Left lung (tissue), 10 donors: Measurements from ENCODE around the gene VPS41. TPM values are rescaled to one million over a fixed set of nuclear protein-coding genes. Genes with fewer than 3 reads are reported as not detected.

Source experiments
- ATAC-seq: fragments of 200-7000 bp; cut with Tn5 transposase; one replicate; pipeline ENCODE4 v1.9.1; 2020; ENCODE audit warnings: moderate library complexity
- DNase-seq, 4 donors: peaks; one replicate each; pipeline ENCODE4 v3.0.0-alpha.2; 2013 to 2020
- H3K27ac ChIP-seq, 2 donors: fragments of 200-600 bp; sonication (generic) in 1 of 2; one replicate each; pipeline versions ENCODE4 v1.5.0 to v1.8.0; 2020 to 2021
- H3K27me3 ChIP-seq, 2 donors: fragments of 200-600 bp; sonication (generic) in 1 of 2; one replicate each; pipeline versions ENCODE4 v1.5.0 to v1.8.0; 2020 to 2021
- H3K36me3 ChIP-seq, 2 donors: fragments of 200-600 bp; sonication (generic) in 1 of 2; one replicate each; pipeline versions ENCODE4 v1.5.0 to v1.8.0; 2020 to 2021
- H3K4me1 ChIP-seq, 2 donors: fragments of 200-600 bp; one replicate each; pipeline ENCODE4 v1.8.0; 2021
- H3K4me3 ChIP-seq, 2 donors: fragments of 200-600 bp; sonication (generic) in 1 of 2; one replicate each; pipeline versions ENCODE4 v1.5.0 to v1.8.0; 2020 to 2021; ENCODE audit warnings: mild to moderate bottlenecking in 1 of 2
- H3K9me3 ChIP-seq, 2 donors: fragments of 200-600 bp; sonication (generic) in 1 of 2; one replicate each; pipeline versions ENCODE4 v1.5.0 to v1.8.0; 2020 to 2021
- intact Hi-C, 2 donors: fragments of 100-400 bp; cut with DNase I; formaldehyde crosslinking; loops; one replicate each; pipeline versions ENCODE4 v1.11.2 to v1.14.2; 2022
- polyA plus RNA-seq, 6 donors: library from polyadenylated mRNA; unstranded; fragments of 120-200 nt; gene quantifications; one replicate each; pipeline ENCODE4 v1.2.1, GENCODE V29; 2013; ENCODE audit not compliant: insufficient read length in 6 of 6
- total RNA-seq, 2 donors: library from RNA; stranded (reverse); fragmentation: NEBNext Ultra II Directional; extraction: Animal tissue kit (Norgen Biotek cat#: 25700); gene quantifications; one replicate each; pipeline ENCODE4 v1.2.1, GENCODE V29; 2021
- TF ChIP-seq, protein P1 (sequence below), 2 donors: fragments of 200-600 bp; sonication (generic) in 1 of 2; IDR thresholded peaks; one replicate each; pipeline versions ENCODE4 v1.5.0 to v1.8.0; 2021; ENCODE audit warnings: antibody characterized with exemption in 2 of 2
- donor health status: DM: no; HTN: yes; CAD: no.
- donor health status: DM: no; HTN: no; CAD: no.

The VPS41 gene
- total and polyA plus RNA-seq, 8 donors = 63.0 to 99.9 (median 82.3) TPM

DNA sequence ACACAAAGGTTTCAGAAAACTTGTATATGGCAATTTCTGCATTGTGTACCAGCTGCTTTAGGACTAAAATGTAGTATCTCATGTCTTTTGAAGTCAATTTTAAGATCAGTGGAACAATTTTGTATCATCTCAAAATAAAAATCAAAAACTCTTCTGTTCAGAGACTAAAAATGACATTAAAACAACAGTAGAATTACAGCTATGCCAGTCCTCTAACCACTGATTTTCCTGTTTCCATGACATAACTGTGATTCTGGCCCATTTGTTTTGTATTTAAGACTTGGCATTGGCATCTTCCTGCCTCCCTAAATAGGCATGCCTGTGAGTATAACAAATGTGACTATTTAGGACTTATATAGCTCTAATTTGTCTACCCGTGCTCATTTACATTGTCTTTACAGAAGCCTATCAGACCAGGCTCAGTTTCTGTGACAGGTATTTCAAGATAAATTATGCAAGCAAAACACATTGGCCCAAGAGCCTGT, 29.1 kb upstream of the VPS41 start:
- no peaks in the 10 kb centered on the region for H3K4me1 ChIP-seq
- TF ChIP-seq, protein P1, sequence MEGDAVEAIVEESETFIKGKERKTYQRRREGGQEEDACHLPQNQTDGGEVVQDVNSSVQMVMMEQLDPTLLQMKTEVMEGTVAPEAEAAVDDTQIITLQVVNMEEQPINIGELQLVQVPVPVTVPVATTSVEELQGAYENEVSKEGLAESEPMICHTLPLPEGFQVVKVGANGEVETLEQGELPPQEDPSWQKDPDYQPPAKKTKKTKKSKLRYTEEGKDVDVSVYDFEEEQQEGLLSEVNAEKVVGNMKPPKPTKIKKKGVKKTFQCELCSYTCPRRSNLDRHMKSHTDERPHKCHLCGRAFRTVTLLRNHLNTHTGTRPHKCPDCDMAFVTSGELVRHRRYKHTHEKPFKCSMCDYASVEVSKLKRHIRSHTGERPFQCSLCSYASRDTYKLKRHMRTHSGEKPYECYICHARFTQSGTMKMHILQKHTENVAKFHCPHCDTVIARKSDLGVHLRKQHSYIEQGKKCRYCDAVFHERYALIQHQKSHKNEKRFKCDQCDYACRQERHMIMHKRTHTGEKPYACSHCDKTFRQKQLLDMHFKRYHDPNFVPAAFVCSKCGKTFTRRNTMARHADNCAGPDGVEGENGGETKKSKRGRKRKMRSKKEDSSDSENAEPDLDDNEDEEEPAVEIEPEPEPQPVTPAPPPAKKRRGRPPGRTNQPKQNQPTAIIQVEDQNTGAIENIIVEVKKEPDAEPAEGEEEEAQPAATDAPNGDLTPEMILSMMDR (IDR thresholded peaks at IDR 0.05) = no peak
- ATAC-seq = no peak
- DNase-seq = no peak
- no peaks in the 10 kb centered on the region for H3K27me3 ChIP-seq
- H3K9me3 ChIP-seq = no peaks in the 10 kb centered on the region
- no peaks in the 10 kb centered on the region for H3K36me3 ChIP-seq
- H3K27ac ChIP-seq = no peak overlapping the region
- intact Hi-C loops = no loop called here
- no peak overlapping the region for H3K4me3 ChIP-seq

DNA sequence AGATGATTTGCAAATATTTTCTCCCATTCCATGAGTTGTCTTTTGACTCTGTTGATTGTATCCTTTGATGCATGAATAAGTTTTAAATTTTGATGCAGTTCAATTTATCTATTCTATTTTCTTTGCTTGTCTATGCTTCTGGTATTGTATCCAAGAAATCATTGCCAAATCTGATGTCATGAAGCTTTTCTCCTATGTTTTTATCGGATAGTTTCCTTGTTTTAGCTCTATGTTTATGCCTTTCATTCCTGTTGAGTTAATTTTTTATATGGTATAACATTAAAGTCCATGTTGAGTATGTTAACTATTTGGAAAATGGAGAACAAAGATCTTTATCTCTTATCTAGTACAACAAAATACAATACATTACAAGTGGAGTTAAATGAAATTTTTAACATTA, 27.6 kb upstream of the VPS41 start:
- H3K4me3 ChIP-seq = no peak overlapping the region
- peaks cover 0 to 6% of the 10 kb centered on the region in 2 donors for H3K4me1 ChIP-seq
- no peaks in the 10 kb centered on the region for H3K9me3 ChIP-seq
- no peaks in the 10 kb centered on the region for H3K27me3 ChIP-seq
- no peak for DNase-seq
- ATAC-seq = no peak
- intact Hi-C loops = no loop called here
- H3K36me3 ChIP-seq = no peaks in the 10 kb centered on the region
- TF ChIP-seq, protein P1 (IDR thresholded peaks at IDR 0.05) = no peak
- no peak overlapping the region for H3K27ac ChIP-seq

DNA sequence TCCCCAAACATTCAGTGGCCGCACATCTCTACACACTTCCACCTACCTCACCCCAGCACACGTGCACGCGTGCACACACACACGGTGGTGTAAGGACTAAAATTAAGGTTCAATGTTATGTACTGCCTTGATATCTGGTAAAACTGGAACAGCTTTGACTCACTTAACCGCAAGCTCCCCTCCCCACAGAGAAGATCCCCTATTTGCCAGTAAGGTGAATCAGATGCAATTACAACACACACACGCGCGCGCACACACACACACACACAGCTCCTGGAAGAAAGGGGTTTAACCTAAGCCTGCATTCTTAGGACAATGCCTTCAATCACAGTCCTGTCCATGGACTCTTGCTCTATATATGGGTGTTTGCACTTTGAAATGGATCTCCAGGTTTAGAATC, 25.5 kb upstream of the VPS41 start:
- intact Hi-C loops = loop anchor here in 1 of 2 donors (5.0 kb wide), 1 partner anchor 528 kb away; no protein-coding TSS in a partner anchor
- Histone ChIP-seq H3K4me1 (peaks cover 6 to 12% of the 10 kb centered on the region in 2 donors), H3K27ac (no peak overlapping the region), H3K27me3 (no peaks in the 10 kb centered on the region), H3K36me3 (no peaks in the 10 kb centered on the region), H3K9me3 (no peaks in the 10 kb centered on the region), H3K4me3 (no peak overlapping the region)
- ATAC-seq (no peak), DNase-seq (no peak)
- TF ChIP-seq, protein P1 (IDR thresholded peaks at IDR 0.05) = no peak

DNA sequence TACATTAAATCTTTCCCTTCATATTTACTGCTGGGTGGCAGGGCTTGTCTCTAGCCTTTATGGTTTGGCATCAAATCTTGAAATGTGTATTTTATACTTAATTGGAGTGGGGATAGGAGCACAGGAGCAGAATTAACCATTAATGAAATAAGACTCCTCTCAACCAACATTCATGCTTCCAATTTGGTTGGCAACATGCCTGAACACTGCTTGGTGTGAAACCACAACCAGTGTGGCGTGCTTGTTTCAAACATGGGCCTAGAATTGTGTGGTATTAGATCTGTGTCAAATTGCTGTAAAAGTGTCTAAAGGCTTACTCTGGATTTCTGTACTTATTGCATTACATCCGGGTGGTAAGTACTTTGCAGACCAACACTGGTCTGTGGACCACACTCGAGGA, 25.1 kb upstream of the VPS41 start:
- intact Hi-C loops = loop anchor here in 1 of 2 donors (5.0 kb wide), 1 partner anchor 528 kb away; no protein-coding TSS in a partner anchor
- TF ChIP-seq, protein P1 (IDR thresholded peaks at IDR 0.05) = no peak
- no peak for DNase-seq
- Histone ChIP-seq H3K4me1 (peaks cover 6 to 17% of the 10 kb centered on the region in 2 donors), H3K27me3 (no peaks in the 10 kb centered on the region), H3K9me3 (no peaks in the 10 kb centered on the region), H3K27ac (no peak overlapping the region), H3K4me3 (no peak overlapping the region), H3K36me3 (no peaks in the 10 kb centered on the region)
- ATAC-seq = no peak

DNA sequence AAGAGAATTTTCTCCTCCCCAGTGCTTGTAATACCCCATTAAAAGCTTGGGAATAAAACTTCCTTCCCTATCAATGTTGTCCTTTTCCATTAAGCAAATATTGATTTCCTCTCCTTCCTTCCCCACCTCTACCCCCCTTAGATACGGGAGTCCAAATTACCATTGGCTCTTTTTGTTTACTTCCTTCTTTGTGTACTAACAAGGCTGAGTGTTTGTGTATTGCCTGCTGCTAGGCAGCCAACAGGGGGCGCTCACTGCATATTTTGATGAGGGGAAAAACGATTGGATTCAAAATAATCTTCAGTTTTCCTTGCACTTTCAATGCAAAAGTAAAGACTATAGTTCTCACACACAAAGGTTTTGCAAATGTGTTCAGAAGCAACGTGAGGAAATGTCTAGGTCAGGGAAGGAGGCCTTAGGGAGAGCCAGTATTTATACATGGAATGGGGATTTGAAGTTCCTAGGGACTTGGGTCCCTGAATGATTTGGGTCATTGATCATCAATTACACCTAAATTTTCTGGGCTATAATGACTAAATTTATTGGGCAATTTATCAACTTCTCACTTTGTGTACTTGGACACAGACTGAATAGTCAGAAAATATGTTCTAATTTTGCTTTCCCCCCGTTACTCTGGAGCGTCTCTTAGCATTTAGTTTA, 23.6 kb upstream of the VPS41 start:
- intact Hi-C loops = loop anchor here in 1 of 2 donors (5.0 kb wide), 1 partner anchor 530 kb away; no protein-coding TSS in a partner anchor
- ATAC-seq (peak; percentile 48), DNase-seq (peak in 3 of 4 donors; percentile 56 to 67 (median 67))

More for the DNA sequence above, 23.6 kb upstream of the VPS41 start:
- Histone ChIP-seq H3K36me3 (no peaks in the 10 kb centered on the region), H3K27me3 (no peaks in the 10 kb centered on the region), H3K9me3 (no peaks in the 10 kb centered on the region), H3K4me3 (no peak overlapping the region), H3K4me1 (peaks cover 6 to 19% of the 10 kb centered on the region in 2 donors), H3K27ac (no peak overlapping the region)
- TF ChIP-seq, protein P1 (IDR thresholded peaks at IDR 0.05) = peak; percentile 78 to 81
